VCaP (cell line): ENCODE results near the gene PHF11.

Experiments used
- H3K27ac ChIP-seq: fragments of 450-650 bp; 2 replicates; pipeline ENCODE4 v1.5.1; 2017
- CTCF ChIP-seq: fragments of 450-650 bp; conservative IDR thresholded peaks from 2 replicates; pipeline ENCODE4 v1.5.1; 2017; ENCODE audit warnings: mild to moderate bottlenecking, moderate library complexity

PHF11 gene

GRCh38 chr13:49454388-49455006 lies 41.3 kb upstream of the PHF11 start:
- H3K27ac ChIP-seq, result no peak overlapping the region; the same call in 1 of the 2 replicates
- no peak for TF ChIP-seq CTCF

DNA sequence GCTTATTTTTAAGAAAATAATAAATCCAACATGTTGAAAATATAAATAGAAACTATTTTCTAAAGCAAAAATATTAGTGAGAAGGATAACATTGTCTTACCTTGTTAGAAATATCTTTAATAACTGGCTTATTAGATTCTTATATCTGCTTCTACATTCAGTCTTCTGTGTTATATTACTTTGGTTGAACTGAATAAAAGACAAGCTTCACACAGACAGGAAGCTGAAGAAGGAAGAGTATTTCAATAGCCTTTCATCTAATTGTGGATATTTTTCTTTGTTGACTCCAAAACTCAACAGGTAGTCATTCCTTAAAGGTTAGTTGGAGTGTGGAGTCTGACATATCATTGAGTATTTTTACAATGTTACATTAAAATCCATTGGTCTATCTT lies 40.8 kb upstream of the PHF11 start:
- H3K27ac ChIP-seq, result no peak overlapping the region
- TF ChIP-seq CTCF, result no peak

DNA sequence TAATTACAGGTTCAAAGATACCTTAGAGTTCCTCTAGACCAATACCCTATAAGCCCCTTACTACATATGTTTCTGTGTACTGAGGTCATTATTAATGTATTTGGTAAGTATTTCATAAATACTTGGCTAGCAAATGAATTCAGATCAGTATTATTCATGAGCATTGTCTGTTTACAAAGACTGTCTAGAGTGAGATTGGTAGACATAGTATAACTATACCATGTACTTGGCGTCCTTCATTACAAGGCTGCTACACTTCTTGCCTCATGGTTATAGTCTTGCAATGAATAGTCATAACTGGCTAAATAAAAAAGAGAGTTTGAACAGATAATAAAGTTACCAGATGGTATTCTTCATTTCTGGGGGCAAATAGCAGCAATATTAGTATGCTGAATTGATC lies 39.6 kb upstream of the PHF11 start:
- TF ChIP-seq CTCF, result no peak
- no peak overlapping the region for H3K27ac ChIP-seq

DNA sequence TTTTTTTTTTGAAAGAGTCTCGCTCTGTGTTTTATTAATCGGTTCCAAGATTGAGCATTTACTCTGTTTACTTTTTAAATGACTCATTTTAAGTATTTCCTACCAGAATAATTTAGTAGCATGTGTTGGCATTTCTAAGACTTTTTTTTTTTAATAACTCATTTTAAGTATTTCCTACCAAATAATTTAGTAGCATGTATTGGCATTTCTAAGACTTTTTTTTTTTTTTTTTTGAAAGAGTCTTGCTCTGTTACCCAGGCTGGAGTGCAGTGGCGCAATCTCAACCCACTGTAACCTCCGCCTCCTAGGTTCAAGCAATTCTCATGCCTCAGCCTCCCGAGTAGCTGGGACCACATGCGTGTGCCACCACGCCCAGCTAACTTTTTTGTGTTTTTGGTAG lies 38.5 kb upstream of the PHF11 start:
- TF ChIP-seq CTCF, result no peak

DNA sequence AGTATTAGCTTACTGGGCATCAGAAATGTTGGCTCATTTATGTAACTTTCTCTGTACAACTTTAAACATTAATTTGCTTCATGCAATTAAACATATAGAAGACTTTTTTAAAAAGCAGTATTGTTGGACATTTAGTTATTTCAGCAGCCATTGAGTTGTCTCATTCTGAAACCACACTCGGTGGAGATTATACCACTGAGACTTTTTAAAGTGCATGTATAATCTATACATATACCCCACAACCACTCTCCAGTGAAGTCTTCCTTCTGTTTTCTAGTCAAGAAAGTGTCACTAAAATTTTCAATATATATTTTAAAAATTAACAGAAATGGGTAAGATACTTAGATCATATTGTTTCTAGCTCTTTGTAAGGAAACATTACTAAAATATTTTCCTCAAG lies 36.2 kb upstream of the PHF11 start:
- no peak for TF ChIP-seq CTCF
- H3K27ac ChIP-seq, result no peak overlapping the region

More for the DNA sequence above, 38.5 kb upstream of the PHF11 start:
- H3K27ac ChIP-seq, result no peak overlapping the region

DNA sequence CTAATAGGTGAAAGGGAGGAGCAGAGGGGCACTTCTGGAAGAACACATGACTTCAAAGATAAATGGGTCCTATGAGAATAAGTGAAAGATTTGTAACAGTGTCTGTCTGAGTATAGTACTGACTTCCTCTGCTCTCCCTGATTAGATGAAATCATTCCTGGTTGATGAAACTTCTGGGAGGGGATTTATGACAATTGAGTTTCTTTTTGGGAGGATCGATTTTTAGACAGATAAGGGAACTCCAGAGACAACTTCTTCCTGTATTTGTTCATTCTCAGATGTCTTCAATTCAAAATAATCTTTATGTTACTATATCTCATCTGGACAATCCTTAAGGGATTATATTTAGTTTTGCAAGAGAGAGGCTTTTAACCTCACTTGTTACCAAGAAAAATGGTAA lies 31.7 kb upstream of the PHF11 start:
- H3K27ac ChIP-seq, result no peak overlapping the region
- no peak for TF ChIP-seq CTCF

- H3K27ac ChIP-seq, result no peak overlapping the region
Measured at GRCh38 chr13:49464621-49465325, 31.0 kb upstream of the PHF11 start.

More at GRCh38 chr13:49464621-49465325, 31.0 kb upstream of the PHF11 start:
- TF ChIP-seq CTCF, result no peak
